Parathyroid adenoma (tissue), 2 donors: ENCODE data around the gene APOC4.

Source experiments
- H2AFZ ChIP-seq: fragments of 300-600 bp; sonication (generic); one replicate; pipeline ENCODE4 v1.7.0; 2017; ENCODE audit warnings: antibody characterized with exemption, mild to moderate bottlenecking
- H3K27ac ChIP-seq: fragments of 300-600 bp; sonication (generic); one replicate; pipeline ENCODE4 v1.7.0; 2017
- H3K27me3 ChIP-seq: fragments of 300-600 bp; sonication (generic); one replicate; pipeline ENCODE4 v1.7.0; 2017; ENCODE audit warnings: low read length; ENCODE audit not compliant: control insufficient read depth, insufficient read depth
- H3K36me3 ChIP-seq: fragments of 300-600 bp; sonication (generic); one replicate; pipeline ENCODE4 v1.7.0; 2017; ENCODE audit warnings: low read length; ENCODE audit not compliant: control insufficient read depth, insufficient read depth
- H3K4me1 ChIP-seq: fragments of 300-600 bp; sonication (generic); one replicate; pipeline ENCODE4 v1.7.0; 2017; ENCODE audit warnings: control low read depth
- H3K4me2 ChIP-seq: fragments of 300-600 bp; sonication (generic); one replicate; pipeline ENCODE4 v1.7.0; 2017; ENCODE audit warnings: low read length
- H3K4me3 ChIP-seq: fragments of 300-600 bp; sonication (generic); one replicate; pipeline ENCODE4 v1.7.0; 2017; ENCODE audit warnings: low read depth, low read length
- H3K79me2 ChIP-seq: fragments of 300-600 bp; sonication (generic); one replicate; pipeline ENCODE4 v1.7.0; 2017; ENCODE audit warnings: control low read depth
- H3K9ac ChIP-seq: fragments of 300-600 bp; sonication (generic); one replicate; pipeline ENCODE4 v1.7.0; 2017; ENCODE audit warnings: mild to moderate bottlenecking
- H3K9me3 ChIP-seq: fragments of 300-600 bp; sonication (generic); one replicate; pipeline ENCODE4 v1.7.0; 2017; ENCODE audit warnings: low read length; ENCODE audit not compliant: control insufficient read depth
- TF ChIP-seq, protein P1 (sequence below): fragments of 300-600 bp; sonication (generic); IDR thresholded peaks from one replicate; pipeline ENCODE4 v1.7.0; 2017; ENCODE audit warnings: antibody characterized with exemption, mild to moderate bottlenecking
- donor health status: primary hyperparathyroidism.

The APOC4 gene

DNA sequence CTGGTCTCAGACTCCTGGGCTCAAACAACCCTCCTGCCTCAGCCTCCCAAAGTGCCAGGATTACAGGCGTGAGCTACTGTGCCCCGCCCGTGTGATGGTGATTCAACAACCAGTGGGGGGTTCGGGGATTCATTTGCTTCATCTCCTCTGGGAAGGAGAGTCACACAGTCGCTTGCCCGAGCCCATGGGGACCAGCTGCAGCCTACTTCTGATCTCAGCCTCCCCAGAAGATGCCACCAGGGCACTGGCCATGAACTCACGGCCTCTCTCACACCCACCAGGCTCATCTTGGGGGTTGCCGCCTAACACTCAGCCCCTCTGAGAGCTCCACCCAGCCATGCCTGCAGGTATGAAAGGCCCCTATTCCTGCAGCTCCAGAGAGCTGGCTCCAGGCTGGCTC is 44.2 kb upstream of the APOC4 start:
- no peaks in the 10 kb centered on the region for H3K36me3 ChIP-seq
- H3K27me3 ChIP-seq = no peaks in the 10 kb centered on the region
- no peaks in the 10 kb centered on the region for H3K4me1 ChIP-seq
- no peak overlapping the region for H3K27ac ChIP-seq
- no peak overlapping the region for H3K9ac ChIP-seq
- no peak overlapping the region for H2AFZ ChIP-seq
- H3K4me3 ChIP-seq = no peak overlapping the region
- peaks cover 8% of the 10 kb centered on the region for H3K79me2 ChIP-seq
- no peak overlapping the region for H3K4me2 ChIP-seq
- no peaks in the 10 kb centered on the region for H3K9me3 ChIP-seq
- TF ChIP-seq, protein P1, sequence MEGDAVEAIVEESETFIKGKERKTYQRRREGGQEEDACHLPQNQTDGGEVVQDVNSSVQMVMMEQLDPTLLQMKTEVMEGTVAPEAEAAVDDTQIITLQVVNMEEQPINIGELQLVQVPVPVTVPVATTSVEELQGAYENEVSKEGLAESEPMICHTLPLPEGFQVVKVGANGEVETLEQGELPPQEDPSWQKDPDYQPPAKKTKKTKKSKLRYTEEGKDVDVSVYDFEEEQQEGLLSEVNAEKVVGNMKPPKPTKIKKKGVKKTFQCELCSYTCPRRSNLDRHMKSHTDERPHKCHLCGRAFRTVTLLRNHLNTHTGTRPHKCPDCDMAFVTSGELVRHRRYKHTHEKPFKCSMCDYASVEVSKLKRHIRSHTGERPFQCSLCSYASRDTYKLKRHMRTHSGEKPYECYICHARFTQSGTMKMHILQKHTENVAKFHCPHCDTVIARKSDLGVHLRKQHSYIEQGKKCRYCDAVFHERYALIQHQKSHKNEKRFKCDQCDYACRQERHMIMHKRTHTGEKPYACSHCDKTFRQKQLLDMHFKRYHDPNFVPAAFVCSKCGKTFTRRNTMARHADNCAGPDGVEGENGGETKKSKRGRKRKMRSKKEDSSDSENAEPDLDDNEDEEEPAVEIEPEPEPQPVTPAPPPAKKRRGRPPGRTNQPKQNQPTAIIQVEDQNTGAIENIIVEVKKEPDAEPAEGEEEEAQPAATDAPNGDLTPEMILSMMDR = no peak

DNA sequence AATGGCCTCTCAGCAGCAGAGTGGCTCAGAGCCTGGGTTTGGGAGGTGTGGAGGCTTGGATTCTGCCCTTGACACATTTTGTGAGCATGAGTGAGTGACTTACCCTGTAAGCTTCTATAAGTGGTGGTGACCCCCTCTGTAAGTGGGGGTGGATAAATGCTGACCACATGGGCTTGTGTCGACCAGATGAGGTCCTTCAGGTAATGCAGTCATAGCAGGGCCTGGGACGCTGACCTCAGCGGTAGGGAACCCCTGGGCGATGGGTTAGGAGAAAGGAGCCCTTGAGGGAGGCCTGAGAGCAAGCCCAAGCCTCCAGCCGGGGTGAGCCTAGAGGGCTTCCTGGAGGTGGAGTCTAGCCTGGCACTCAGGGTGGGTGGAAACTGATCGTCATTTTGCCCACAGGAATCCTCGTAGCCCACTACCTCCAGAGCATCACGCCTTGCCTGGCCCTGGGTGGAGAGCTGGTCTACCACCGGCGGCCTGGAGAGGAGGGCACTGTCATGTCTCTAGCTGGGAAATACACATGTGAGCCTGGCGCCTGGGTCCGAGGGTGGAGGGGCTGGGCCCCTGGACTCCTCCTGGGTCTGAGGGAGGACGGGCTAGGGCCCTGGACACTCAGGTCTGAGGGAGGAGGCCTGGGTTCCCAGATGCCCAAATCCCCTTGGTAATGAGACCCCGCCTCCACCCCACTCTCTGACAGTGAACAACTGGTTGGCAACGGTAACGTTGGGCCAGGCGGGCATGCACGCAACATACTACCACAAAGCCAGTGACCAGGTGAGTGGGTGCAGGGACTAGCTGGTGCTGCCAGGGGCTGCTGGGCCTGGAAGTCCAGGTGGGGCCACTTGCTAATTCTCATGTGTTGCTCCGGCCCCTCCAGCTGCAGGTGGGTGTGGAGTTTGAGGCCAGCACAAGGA is 41.5 kb upstream of the APOC4 start:
- Histone ChIP-seq H3K9ac (no peak overlapping the region), H3K4me3 (no peak overlapping the region), H3K79me2 (peaks cover 3% of the 10 kb centered on the region), H3K4me2 (no peak overlapping the region), H3K36me3 (no peaks in the 10 kb centered on the region), H3K27me3 (no peaks in the 10 kb centered on the region), H3K4me1 (peaks cover 4% of the 10 kb centered on the region), H2AFZ (no peak overlapping the region), H3K9me3 (no peaks in the 10 kb centered on the region), H3K27ac (no peak overlapping the region)
- TF ChIP-seq, protein P1 = no peak

DNA sequence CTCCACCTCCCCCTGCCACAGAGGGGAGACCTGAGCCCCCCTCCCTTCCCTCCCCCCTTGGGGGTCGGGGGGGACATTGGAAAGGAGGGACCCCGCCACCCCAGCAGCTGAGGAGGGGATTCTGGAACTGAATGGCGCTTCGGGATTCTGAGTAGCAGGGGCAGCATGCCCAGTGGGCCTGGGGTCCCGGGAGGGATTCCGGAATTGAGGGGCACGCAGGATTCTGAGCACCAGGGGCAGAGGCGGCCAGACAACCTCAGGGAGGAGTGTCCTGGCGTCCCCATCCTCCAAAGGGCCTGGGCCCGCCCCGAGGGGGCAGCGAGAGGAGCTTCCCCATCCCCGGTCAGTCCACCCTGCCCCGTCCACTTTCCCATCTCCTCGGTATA is 38.8 kb upstream of the APOC4 start:
- Histone ChIP-seq H3K9ac (no peak overlapping the region), H3K4me3 (no peak overlapping the region), H2AFZ (no peak overlapping the region), H3K79me2 (no peaks in the 10 kb centered on the region), H3K27me3 (no peaks in the 10 kb centered on the region), H3K27ac (no peak overlapping the region), H3K36me3 (no peaks in the 10 kb centered on the region), H3K9me3 (no peaks in the 10 kb centered on the region), H3K4me2 (no peak overlapping the region), H3K4me1 (peaks cover 4% of the 10 kb centered on the region)
- TF ChIP-seq, protein P1 = no peak

DNA sequence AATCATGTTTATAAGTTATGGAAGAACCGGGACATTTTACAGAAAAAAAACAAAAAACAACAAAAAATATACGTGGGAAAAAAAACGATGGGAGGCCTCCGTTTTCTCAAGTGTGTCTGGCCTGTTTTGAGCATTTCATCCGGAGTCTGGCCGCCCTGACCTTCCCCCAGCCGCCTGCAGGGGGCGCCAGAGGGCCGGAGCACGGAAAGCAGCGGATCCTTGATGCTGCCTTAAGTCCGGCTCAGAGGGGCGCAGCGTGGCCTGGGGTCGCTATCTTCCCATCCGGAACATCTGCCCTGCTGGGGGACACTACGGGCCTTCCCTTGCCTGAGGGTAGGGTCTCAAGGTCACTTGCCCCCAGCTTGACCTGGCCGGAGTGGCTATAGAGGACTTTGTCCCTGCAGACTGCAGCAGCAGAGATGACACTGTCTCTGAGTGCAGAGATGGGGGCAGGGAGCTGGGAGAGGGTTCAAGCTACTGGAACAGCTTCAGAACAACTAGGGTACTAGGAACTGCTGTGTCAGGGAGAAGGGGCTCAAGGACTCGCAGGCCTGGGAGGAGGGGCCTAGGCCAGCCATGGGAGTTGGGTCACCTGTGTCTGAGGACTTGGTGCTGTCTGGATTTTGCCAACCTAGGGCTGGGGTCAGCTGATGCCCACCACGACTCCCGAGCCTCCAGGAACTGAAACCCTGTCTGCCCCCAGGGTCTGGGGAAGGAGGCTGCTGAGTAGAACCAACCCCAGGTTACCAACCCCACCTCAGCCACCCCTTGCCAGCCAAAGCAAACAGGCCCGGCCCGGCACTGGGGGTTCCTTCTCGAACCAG is 38.2 kb upstream of the APOC4 start:
- TF ChIP-seq, protein P1 = peak; percentile 99
- Histone ChIP-seq H3K36me3 (no peaks in the 10 kb centered on the region), H3K79me2 (no peaks in the 10 kb centered on the region), H3K9ac (no peak overlapping the region), H3K4me1 (peaks cover 4% of the 10 kb centered on the region), H3K27me3 (no peaks in the 10 kb centered on the region), H3K27ac (no peak overlapping the region), H3K4me3 (no peak overlapping the region), H2AFZ (no peak overlapping the region), H3K4me2 (peak overlapping the region; percentile 53), H3K9me3 (no peaks in the 10 kb centered on the region)
